Loucy (cell line): ENCODE results near the gene PNMT.

Source experiments
- H2AFZ ChIP-seq: fragments of 200-600 bp; sonication (generic); 2 replicates; pipeline ENCODE4 v1.6.0; 2016; ENCODE audit warnings: antibody characterized with exemption, mild to moderate bottlenecking, low read length, moderate library complexity
- H3F3A ChIP-seq: fragments of 200-600 bp; 2 replicates; pipeline ENCODE4 v1.6.0; 2016; ENCODE audit warnings: antibody characterized with exemption, low read depth, mild to moderate bottlenecking
- H3K27me3 ChIP-seq: fragments of 200-600 bp; sonication (generic); 2 replicates; pipeline ENCODE4 v1.6.1; 2014; ENCODE audit warnings: low read length, mild to moderate bottlenecking; ENCODE audit not compliant: insufficient read depth, poor library complexity, severe bottlenecking
- H3K36me3 ChIP-seq: fragments of 200-600 bp; sonication (generic); 2 replicates; pipeline ENCODE4 v1.6.1; 2016; ENCODE audit warnings: low read length; ENCODE audit not compliant: insufficient read depth
- H3K4me1 ChIP-seq: fragments of 200-600 bp; sonication (generic); 2 replicates; pipeline ENCODE4 v1.5.1; 2014; ENCODE audit warnings: low read length, mild to moderate bottlenecking; ENCODE audit not compliant: insufficient read depth, poor library complexity, severe bottlenecking
- H3K4me2 ChIP-seq: fragments of 200-600 bp; sonication (generic); 2 replicates; pipeline ENCODE4 v1.6.0; 2014; ENCODE audit warnings: antibody characterized with exemption, low read length, low read depth, mild to moderate bottlenecking; ENCODE audit not compliant: poor library complexity, severe bottlenecking
- H3K4me3 ChIP-seq: fragments of 200-600 bp; sonication (generic); 2 replicates; pipeline ENCODE4 v1.5.1; 2014; ENCODE audit warnings: low read length, mild to moderate bottlenecking, mixed read lengths; ENCODE audit not compliant: poor library complexity, severe bottlenecking
- H3K79me2 ChIP-seq: fragments of 200-600 bp; sonication (generic); 2 replicates; pipeline ENCODE4 v1.6.1; 2014; ENCODE audit warnings: low read length; ENCODE audit not compliant: insufficient read depth
- H3K9ac ChIP-seq: fragments of 200-600 bp; sonication (generic); 2 replicates; pipeline ENCODE4 v1.6.0; 2014; ENCODE audit warnings: mild to moderate bottlenecking, low read depth, low read length, moderate library complexity; ENCODE audit not compliant: poor library complexity, severe bottlenecking
- H3K9me2 ChIP-seq: fragments of 200-600 bp; sonication (generic); replicated peaks from 2 replicates; pipeline ENCODE4 v1.6.1; 2016; ENCODE audit warnings: low read depth, low read length, mixed read lengths
- H3K9me3 ChIP-seq: fragments of 200-600 bp; sonication (generic); 2 replicates; pipeline ENCODE4 v1.6.1; 2014; ENCODE audit warnings: mild to moderate bottlenecking, antibody characterized with exemption, low read length, low read depth; ENCODE audit not compliant: insufficient read depth
- H4K20me1 ChIP-seq: fragments of 200-600 bp; sonication (generic); 2 replicates; pipeline ENCODE4 v1.6.0; 2014; ENCODE audit warnings: antibody characterized with exemption, low read length, mild to moderate bottlenecking; ENCODE audit not compliant: insufficient read depth, poor library complexity, severe bottlenecking
- CTCF ChIP-seq: fragments of 200-600 bp; sonication (generic); conservative IDR thresholded peaks from 2 replicates; pipeline ENCODE4 v1.5.1; 2014; ENCODE audit warnings: mild to moderate bottlenecking, antibody characterized with exemption, low read length
- EZH2phosphoT487 ChIP-seq: fragments of 200-600 bp; IDR thresholded peaks from 2 replicates; pipeline ENCODE4 v1.6.1; 2018; ENCODE audit warnings: antibody characterized with exemption, mild to moderate bottlenecking, moderate library complexity, borderline replicate concordance

PNMT gene

GRCh38 chr17:39679521-39680192 lies 11.4 kb downstream of the PNMT start:
- Histone ChIP-seq H3K4me3 (peak overlapping the region; percentile 48), H3K9ac (peak overlapping the region; percentile 72), H2AFZ (peak overlapping the region; percentile 73), H3K9me2 (no peaks in the 10 kb centered on the region), H3K79me2 (no peaks in the 10 kb centered on the region), H3K9me3 (no peaks in the 10 kb centered on the region), H3K4me2 (peak overlapping the region; percentile 64), H3K27me3 (no peaks in the 10 kb centered on the region), H3F3A (no peaks in the 10 kb centered on the region), H4K20me1 (no peaks in the 10 kb centered on the region), H3K36me3 (no peaks in the 10 kb centered on the region), H3K4me1 (peaks cover 22% of the 10 kb centered on the region)
- TF ChIP-seq EZH2phosphoT487: no peak
- no peak for TF ChIP-seq CTCF

DNA sequence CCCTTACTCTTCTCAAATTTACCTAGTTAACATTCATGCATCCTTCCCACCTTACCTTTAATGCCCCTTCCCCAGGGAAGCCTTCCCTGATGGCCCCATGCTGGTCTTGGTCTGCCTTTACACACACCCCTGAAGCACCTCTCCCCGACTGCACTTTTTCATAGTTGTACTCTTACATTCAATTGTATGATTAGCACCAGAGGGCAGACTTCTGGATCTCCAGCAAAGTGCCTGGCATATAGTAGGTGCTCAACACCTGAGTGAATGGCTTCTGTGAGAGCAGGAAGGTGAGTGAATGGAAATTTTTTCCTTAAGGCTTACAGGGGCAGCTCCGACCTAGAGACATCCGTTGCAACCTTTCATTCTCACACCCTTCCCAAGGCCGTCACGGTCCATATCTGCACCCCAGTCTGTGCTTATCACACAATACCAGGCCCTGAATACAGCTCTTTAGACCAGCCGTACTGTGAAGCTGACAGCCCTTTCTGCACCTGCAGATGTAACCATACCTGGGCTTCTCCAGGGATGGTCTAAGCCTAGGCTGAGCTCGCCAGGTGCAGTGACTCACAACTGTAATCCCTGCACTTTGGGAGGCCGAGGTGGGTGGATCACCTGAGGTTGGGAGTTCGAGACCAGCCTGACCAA lies 15.2 kb downstream of the PNMT start:
- no peaks in the 10 kb centered on the region for H3K9me3 ChIP-seq
- H3K4me1 ChIP-seq: peaks cover 35% of the 10 kb centered on the region
- H4K20me1 ChIP-seq: no peaks in the 10 kb centered on the region
- no peaks in the 10 kb centered on the region for H3K36me3 ChIP-seq
- no peak overlapping the region for H3K9ac ChIP-seq
- H3F3A ChIP-seq: peaks cover 4% of the 10 kb centered on the region; the same call in 1 of the 2 replicates
- no peak overlapping the region for H2AFZ ChIP-seq
- H3K79me2 ChIP-seq: no peaks in the 10 kb centered on the region
- no peaks in the 10 kb centered on the region for H3K9me2 ChIP-seq
- no peaks in the 10 kb centered on the region for H3K27me3 ChIP-seq
- H3K4me3 ChIP-seq: no peak overlapping the region
- no peak for TF ChIP-seq EZH2phosphoT487
- TF ChIP-seq CTCF: no peak
- no peak overlapping the region for H3K4me2 ChIP-seq

DNA sequence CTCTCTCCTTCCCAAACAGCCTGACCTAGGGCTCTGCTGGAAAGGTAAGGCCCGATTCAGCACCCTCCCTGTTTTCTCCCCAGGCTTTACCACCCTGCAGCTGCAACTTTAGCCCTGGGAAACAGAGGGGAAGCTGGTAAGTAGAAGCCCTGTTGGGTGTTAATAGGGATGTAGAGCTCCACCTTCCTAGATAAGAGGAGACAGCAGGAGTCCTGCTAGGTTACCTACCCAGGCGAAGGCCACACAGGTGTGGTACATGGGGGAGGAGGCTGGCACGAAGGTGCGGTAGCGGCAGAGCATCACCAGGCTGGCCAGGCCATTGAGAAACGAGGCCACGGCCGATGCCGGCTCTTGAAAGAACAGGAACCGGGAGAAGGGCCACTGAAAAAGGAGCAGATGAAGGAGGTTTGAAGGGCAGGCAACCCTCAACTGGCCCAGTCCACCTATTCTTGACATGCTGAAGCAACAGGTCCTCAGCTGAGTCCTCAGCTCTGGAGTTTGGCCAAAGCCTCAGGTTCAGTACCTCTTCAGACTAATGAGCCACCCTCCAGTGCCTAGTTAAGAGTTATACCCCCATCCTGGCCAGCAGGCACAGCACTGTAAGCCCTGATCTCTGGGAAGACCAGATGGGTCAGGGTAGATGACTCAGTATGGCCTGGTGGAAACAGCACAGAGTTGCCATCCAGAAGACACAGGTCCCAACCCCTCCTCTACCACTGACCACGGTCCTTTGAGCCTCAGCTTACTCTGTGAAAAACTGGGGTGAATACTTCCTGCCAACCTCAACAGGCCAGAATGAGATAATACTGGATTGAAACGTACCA lies 16.3 kb downstream of the PNMT start:
- no peak overlapping the region for H3K9ac ChIP-seq
- peaks cover 35% of the 10 kb centered on the region for H3K4me1 ChIP-seq
- H3K27me3 ChIP-seq: no peaks in the 10 kb centered on the region
- no peaks in the 10 kb centered on the region for H3K9me3 ChIP-seq
- H3K9me2 ChIP-seq: no peaks in the 10 kb centered on the region
- TF ChIP-seq CTCF (no peak), EZH2phosphoT487 (no peak)
- no peak overlapping the region for H3K4me2 ChIP-seq
- H3F3A ChIP-seq: peaks cover 5% of the 10 kb centered on the region; the same call in 1 of the 2 replicates
- no peaks in the 10 kb centered on the region for H3K79me2 ChIP-seq
- H3K36me3 ChIP-seq: no peaks in the 10 kb centered on the region
- no peak overlapping the region for H3K4me3 ChIP-seq
- no peak overlapping the region for H2AFZ ChIP-seq
- no peaks in the 10 kb centered on the region for H4K20me1 ChIP-seq
